Measurements from ENCODE around the gene GALNT7.
"Not testable (repeated sequence)": the region's sequence is repeated elsewhere in the genome, so short reads cannot be mapped to it uniquely, and the experiment has no call there.

Gene GALNT7

DNA sequence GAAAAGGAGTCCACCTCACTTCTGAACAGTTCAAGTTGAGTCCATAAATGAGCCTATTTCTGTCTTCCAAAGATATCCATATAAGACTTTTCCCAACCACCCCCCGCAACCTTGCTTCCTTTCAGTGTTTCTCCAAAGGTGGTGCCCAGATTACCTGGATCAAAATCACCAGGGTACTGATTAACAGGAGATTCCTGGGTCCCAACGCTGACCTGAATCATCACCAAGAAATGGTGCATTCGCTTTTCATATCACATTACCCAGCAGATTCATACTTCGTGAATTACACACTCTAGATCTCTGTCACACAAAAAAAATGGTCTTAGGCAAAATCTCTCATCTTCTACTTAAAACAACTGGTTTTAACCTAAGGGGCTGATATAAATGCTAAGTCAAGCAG lies 2.1 kb upstream of the GALNT7 start:
- in situ Hi-C loops (cut with HindIII; ENCODE audit: low sequenced_read_pairs), result loop anchor here (5.0 kb wide), 2 partner anchors 46 to 99 kb away; no protein-coding TSS in a partner anchor

DNA sequence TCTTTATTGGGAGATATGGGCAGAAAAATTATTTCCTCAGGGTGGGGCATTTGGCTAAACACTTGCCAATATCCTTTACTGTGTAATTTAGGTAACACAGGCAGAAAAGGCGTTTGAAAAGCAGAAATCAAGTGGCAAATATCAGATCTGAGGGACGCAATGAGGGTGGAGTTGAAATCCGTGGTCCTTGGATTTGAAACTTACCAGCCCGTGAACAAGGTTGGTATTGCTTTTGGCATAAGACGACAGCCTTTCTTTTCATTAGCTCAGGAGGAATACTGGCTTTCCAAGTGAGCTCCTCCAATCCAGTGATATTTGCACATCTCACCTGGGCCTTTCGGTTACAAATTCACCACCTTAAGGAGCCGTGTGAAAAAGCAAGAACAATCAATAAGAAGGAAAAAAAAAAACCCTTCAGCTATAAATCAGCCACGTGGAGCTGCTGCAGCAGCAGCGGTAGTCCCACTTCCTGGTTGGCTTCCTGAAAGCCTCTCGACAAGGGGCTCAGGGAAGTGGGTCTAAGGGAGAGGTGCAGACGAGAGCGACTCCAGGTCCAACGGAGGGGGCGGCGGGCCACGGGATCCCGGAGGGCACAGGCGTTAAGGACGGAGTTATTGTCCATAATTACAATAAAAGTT lies 734 bp upstream of the GALNT7 start:
- in situ Hi-C loops (cut with HindIII; ENCODE audit: low sequenced_read_pairs), result loop anchor here (5.0 kb wide), 2 partner anchors 44 to 101 kb away; no protein-coding TSS in a partner anchor

DNA sequence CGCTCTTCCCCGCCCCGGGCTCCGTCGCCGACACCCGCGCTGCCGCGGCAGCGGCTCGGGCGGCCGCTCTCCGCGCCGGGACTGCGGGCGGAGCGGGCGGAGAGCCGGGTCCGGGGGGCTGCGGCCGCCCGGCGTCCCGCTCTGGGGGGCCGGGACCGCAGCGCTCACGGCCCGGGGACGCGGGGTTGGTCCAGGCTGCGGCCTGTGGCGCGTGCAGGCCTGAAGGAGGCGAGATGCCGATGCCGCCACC lies 492 bp downstream of the GALNT7 start:
- in situ Hi-C loops (cut with HindIII; ENCODE audit: low sequenced_read_pairs), result loop anchor here (5.0 kb wide), 2 partner anchors 43 to 102 kb away; no protein-coding TSS in a partner anchor

DNA sequence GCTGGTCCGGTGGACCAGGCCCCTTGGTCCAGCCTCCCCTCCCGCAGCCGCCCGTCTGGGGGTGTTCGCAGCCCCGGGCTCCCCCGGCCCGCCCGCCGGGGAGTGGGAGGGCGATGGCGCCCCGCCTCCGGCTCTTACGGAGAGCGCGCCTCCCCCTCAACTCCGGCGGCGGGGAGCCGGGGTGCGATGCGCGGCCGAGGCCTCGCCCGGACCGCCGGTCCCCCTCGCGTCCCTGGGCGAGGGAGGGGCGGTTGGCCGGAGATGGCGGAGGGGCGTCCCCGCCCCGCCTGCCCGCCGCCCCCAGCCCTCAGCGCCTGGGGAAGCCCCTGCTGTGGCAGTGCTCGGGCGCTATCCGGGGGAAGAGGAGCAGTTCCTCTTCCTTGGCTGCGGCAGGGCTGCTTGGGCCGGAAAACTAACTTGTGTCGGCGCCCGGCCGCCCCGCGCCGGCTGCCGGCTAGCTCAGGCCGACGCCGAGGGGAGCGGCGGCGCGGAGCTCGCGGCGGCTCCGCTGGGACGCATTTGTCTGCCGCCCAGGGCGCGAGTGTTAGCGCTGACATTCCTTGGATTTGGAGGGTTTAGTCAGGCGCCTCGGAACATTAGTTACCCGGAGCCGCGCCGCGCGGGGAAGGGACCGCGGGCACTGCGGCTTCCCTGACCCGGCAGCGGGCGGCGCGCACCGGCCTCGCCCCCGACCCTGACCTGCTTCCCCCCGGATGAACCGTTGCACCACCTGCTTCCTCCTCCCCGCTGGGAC lies 994 bp downstream of the GALNT7 start:
- in situ Hi-C loops (cut with HindIII; ENCODE audit: low sequenced_read_pairs), result loop anchor here (5.0 kb wide), 2 partner anchors 43 to 102 kb away; no protein-coding TSS in a partner anchor

DNA sequence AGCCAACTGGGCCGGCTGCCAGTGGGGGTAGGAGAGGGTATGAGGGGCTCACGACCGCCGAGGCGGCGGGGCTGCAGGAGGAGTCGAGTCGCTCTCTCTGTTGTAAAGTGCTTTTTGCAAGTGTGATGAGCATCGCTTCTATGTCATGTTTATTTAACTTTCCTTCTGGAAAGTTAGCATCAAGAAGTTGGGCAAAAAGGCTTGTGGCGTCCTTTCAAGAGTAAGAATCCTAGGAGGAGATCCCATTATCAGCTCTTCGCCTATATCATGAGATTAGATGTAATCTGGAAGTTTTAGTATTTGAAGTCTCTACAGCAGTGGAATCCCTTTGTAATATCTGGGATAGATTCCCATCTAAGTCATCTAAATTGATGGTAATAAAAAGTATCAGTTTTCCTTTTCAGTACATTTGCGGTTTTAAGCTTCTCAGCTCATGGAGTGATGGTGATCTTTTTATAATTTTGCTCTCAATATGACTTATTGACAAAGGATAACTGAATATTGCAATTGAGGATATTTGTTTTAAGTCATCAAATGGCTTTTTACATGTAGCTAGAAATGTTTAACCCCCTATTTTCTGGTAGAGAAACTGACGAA lies 1.7 kb downstream of the GALNT7 start:
- in situ Hi-C loops (cut with HindIII; ENCODE audit: low sequenced_read_pairs), result no loop called here

DNA sequence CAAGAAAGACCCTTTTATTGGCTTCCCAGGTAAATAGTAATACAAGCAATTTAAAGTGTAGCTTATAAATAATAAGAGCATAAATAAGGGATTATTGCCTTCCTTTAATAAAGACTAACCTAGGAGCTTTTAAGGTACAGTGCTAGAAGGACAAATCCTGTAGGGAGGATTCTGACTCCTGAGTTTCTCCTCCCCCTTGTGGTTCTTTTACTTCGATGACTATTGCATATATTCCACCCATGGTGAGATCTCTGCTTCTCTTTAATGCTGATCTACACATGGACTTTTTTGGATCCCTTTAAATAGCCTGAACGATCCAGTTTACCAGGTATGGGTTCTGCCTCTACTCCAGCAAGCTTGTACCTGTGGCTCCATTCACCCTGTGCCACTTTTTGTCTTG lies 2.5 kb downstream of the GALNT7 start:
- in situ Hi-C loops (cut with HindIII; ENCODE audit: low sequenced_read_pairs), result no loop called here

DNA sequence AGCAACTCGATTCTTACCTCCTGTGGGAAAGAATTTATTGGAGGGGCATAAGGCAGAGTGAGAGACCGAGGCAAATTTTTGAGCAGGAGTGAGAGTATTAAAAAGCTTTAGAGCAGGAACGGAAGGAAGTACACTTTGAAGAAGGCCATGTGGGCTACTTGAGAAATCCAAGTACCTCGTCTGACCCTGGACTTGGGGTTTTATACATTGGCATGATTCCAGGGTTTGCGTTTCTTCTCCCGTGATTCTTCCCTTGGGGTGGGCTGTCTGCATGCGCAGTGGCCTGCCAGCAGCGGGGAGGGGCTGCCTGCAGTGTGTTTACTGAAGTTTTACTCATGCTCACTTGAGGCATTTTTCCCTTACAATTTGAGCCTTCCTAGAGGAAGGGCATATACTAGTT lies 3.4 kb downstream of the GALNT7 start:
- in situ Hi-C loops (cut with HindIII; ENCODE audit: low sequenced_read_pairs), result no loop called here

DNA sequence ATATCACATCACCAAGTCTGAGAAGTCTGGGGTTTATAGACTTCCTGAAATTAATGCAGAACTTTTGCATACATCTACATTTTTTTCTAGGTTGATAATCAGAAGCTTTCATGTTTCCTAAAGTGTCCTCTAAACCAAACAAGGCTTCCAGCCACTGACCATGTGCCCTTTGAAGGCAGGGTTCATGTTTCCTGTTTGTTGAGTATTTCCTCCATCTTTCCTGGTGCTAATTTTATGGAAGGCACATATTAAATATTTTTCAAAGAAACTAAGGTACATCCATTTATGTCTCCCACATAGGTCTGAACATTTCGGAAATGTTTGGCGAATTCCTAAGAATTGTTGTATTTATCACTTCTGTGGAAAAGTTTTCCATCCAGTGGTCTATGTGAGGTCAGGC lies 5.6 kb downstream of the GALNT7 start:
- in situ Hi-C loops (cut with HindIII; ENCODE audit: low sequenced_read_pairs), result no loop called here

DNA sequence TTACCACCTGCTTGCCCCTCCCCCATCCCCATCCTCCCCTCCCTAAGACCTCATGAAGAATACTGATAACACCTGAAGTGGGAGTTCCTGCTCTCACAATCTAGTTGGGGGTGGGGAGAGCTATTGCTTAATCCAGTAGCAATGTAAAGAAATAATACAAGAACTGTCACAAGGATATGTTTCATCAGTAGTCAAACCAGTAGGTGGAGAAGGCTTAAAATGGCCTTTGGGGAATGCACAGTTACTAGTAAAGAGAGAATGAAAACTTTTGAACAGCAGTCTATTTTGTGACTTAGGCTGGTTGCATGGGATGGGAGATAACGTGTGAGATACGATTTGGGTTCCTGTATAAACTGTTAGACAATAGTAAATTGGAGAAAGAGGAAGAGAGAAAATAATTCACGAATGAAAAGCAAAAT lies 6.0 kb downstream of the GALNT7 start:
- in situ Hi-C loops (cut with HindIII; ENCODE audit: low sequenced_read_pairs), result no loop called here

DNA sequence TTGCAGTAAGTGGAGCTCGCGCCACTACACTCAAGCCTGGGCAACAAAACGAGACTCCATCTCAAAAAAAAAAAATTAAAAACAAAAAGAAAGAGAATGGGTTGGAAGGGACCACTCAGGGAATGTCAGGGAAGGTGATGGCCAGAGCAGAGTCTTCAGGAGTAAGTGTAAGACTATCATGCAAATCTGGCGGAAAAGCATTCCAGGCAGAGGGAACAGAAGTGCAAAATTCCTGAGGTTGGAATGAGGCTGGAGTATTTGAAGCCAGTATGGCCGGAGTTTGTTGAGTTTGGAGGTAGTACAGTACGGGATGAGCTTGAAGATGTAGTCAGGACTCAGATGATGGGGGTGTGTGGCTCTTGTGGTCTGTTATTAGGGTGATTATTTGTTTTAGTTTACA lies 7.4 kb downstream of the GALNT7 start:
- in situ Hi-C loops (cut with HindIII; ENCODE audit: low sequenced_read_pairs), result no loop called here

DNA sequence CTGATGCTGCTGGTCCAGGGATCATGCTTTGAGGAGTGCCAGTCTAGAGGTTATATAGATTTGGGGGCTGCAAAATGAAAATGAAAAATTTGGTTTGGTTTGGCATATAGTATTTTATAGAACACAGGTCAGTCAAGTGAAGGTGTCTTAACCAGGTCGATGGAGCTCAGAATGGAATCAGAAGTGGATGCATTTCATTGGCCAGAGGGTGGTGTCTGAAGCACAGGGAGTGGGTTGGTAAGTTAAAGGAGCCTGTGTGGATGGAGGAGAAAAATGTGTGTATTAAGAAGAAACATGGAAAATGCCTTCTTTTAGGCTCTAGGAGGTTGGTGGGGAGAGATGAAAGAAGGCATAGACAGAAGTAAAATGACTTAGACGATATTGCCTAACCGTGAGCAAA lies 8.6 kb downstream of the GALNT7 start:
- in situ Hi-C loops (cut with HindIII; ENCODE audit: low sequenced_read_pairs), result no loop called here

DNA sequence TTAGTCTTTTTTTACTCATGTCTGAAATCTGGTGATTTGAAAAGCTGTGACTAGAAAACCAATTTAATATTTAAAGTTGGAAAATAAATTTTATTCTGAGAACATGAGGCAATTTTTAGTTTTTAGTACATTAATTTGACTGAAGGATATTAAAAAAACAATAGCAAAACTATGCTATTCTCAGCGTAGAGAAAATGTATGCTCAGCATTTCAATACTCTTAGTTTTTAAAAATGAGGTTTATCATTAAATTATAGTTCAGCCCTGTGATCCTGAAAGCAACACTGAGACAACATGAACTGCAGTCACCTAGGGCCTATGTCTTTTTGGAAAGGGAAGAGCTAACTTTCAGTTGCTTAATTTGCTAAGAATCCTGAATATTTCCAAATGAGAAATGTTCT lies 9.5 kb downstream of the GALNT7 start:
- in situ Hi-C loops (cut with HindIII; ENCODE audit: low sequenced_read_pairs), result no loop called here

DNA sequence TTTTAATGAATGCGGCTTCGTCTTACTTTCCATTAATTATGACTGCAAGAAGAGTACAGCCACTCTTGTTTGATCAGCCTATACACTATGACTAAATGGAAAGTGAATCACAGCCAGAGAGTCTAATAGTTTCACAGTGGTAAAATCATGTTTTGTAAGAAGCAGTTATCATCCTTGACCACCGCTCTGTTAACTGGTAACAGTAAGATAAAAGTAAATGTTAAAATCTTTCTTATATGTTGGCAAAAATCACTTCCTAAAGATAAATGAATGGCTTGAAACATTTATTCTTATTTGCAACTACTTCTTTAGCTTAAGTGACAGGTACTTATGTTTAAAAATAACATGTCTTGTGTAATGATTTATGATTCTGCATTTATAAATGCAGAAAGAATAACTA lies 13.2 kb downstream of the GALNT7 start:
- in situ Hi-C loops (cut with HindIII; ENCODE audit: low sequenced_read_pairs), result no loop called here

DNA sequence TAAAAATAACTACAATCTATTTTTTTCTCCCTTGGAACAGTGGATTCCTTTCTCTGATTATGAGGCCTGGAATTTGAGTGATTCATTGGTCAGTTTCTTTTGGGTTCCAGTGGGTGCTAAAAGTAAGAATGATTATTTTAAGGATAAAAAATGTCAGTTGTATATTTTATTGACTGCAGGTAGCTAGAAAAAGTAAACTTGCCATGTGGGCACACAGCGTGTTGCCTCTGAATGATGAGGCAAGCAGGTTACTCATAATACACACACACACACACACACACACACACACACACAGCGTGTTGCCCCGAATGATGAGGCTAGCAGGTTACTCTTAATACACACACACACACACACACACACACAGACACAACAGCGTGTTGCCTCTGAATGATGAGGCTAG lies 13.8 kb downstream of the GALNT7 start:
- in situ Hi-C loops (cut with HindIII; ENCODE audit: low sequenced_read_pairs), result no loop called here

DNA sequence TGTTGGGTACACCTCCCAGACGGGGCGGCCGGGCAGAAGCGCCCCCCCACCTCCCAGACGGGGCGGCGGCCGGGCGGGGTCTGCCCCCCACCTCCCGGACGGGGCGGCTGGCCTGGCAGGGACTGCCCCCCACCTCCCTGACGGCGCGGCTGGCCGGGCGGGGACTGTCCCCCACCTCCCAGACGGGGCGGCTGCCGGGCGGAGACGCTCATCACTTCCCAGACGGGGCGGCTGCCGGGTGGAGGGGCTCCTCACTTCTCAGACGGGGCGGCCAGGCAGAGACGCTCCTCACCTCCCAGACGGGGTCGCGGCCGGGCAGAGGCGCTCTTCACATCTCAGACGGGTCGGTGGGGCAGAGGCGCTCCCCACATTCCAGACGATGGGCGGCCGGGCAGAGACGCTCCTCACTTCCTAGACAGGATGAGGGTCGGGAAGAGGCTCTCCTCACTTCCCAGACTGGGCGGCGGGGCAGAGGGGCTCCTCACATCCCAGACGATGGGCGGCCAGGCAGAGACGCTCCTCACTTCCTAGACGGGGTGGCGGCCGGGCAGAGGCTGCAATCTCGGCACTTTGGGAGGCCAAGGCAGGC lies 15.1 kb downstream of the GALNT7 start:
- in situ Hi-C loops (cut with HindIII; ENCODE audit: low sequenced_read_pairs), result not testable (repeated sequence)

DNA sequence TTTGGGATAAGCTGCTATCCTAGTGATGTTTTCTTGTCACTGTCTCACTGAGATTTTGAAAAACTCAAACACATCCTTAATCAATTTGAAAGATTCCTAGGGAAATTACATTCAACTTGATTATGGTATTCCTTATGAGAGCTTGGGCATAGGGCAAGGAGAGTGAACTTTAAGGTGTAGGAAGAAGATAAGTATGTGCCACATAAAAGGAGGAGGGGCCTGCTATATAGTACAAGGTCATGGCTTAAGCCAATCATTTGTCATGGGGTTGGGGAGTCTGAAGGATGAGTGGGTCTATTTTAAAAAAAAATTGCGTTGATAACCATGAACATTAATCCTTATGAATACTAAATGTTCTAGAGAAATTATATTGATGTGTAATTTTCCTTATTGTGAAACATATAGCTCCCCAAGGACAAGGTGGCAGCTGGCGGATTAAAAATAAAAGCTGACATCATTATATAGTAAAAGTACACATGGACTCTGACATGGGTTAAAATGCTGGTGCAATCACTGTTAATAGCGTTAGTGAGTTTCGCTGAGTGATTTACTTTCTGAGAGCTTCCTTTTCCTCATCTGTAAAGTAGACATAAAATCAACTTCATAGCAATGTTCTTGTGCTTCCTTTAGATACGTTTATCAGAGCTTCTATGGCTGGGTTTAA lies 17.4 kb downstream of the GALNT7 start:
- in situ Hi-C loops (cut with HindIII; ENCODE audit: low sequenced_read_pairs), result no loop called here

DNA sequence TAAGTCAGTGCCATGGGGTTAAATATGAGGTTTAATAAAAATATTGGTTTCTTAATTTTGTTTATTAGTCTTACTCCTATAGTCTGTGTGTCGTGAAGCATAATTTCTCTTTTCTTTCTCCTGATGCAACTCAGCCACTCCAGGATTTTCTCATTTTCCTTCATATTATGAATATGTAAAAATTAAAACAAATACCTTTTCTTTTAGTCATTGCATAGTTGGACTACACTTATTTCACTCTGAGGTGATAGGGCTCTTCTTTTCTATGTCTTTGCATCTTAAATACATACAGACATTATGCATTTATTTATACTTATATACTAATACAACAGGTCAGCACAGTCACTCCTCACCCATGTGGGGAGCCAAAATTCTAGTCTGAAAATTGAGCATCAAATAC lies 19.1 kb downstream of the GALNT7 start:
- in situ Hi-C loops (cut with HindIII; ENCODE audit: low sequenced_read_pairs), result no loop called here

DNA sequence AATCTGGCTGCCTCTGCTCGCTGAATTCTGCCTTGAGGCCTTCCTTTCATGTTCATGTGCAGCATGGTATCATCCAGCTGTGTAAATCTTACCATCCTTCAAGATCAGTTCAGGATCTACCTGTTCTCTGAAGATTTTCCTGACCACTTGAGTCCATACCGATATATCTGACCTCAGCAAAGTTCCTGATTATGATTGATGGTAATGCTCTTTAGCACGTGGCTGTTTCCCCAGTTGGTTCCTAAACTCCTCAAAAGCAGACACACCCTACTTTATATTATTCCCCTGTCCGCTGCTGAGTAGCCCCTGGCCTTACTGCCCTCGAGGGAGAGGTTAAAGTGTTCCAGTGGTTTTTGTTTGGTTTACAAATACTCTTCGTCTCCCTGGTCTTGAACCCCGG lies 20.0 kb downstream of the GALNT7 start:
- in situ Hi-C loops (cut with HindIII; ENCODE audit: low sequenced_read_pairs), result no loop called here

DNA sequence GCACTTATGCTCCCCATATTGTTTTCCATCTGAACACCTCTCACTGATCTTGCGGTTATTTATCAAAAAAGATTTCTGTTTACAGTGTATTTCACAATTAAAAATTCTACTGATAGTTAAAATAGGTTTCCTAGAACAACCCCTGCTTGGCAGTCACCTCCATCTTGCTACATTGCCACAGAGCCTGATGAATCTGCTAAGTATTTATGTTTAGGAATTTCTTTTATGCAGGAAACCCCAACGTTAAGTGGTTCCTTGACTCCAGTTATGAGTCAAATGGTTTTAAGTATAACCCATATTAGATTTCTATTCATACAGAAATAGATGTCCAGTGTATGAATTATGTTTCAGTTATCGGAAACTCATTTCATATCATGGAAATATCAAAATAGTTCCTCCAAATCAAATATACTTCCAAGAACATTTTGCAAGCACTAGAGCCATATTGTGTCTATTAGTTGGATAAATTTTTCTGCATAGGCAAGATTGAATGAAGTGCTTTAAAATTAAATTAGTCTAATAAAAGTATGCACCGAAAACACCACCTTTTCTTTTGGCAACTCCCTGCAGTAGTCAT lies 20.6 kb downstream of the GALNT7 start:
- in situ Hi-C loops (cut with HindIII; ENCODE audit: low sequenced_read_pairs), result no loop called here

DNA sequence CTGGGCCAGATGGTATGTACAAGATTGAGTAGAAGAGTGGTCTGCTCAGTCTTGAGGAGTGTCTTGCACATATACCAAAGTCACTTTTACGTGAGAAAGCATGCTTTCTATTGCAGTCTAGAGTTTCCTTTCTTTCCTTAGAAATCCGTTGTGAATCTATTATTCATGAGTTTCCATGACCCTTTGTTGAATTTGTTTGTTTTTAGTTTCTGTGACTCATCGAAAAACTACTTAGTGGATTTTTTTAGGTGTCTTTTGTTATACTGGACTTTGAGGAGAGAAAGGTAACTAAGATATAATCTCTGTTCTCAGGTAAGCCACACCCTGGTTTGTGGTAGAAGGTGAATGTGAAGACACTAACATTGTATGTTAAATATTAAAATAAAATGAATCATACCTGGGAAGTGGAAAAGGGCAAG lies 23.0 kb downstream of the GALNT7 start:
- in situ Hi-C loops (cut with HindIII; ENCODE audit: low sequenced_read_pairs), result no loop called here
